ENCODE results near the gene COL13A1.

DNA sequence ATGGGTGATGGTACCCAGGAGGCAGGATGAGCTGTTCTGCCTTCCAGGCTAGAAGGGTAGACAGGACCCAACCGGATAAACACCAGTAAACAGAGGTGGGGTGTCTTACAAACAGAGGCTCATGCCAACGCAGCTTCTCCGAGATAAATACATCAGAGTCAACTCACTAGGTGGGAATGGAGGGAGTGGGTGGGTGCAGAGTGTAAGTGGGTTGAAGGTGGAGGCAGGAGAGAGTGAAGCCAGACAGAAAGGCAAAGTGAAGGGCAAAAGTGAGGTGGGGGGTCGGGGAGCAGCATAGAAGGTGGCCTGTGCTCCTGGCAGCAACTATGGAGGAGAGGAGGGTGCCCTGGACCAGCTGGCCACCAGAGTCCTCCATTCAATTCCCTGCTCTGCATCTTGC lies 40.4 kb upstream of the COL13A1 start:
- TF ChIP-seq POLR2AphosphoS5 (IDR thresholded peaks at IDR 0.05; ENCODE audit: low read depth) (no peak), ZNF114 (CRISPR knock-in tag; IDR thresholded peaks at IDR 0.05) (no peak), EZH2 (IDR thresholded peaks at IDR 0.05; ENCODE audit: low read depth, unreplicated experiment) (no peak), STAT1 (IDR thresholded peaks at IDR 0.05; ENCODE audit: unreplicated experiment) (no peak), EZH2phosphoT487 (IDR thresholded peaks at IDR 0.05; ENCODE audit: unreplicated experiment) (no peak)
- TF ChIP-seq, protein P1, sequence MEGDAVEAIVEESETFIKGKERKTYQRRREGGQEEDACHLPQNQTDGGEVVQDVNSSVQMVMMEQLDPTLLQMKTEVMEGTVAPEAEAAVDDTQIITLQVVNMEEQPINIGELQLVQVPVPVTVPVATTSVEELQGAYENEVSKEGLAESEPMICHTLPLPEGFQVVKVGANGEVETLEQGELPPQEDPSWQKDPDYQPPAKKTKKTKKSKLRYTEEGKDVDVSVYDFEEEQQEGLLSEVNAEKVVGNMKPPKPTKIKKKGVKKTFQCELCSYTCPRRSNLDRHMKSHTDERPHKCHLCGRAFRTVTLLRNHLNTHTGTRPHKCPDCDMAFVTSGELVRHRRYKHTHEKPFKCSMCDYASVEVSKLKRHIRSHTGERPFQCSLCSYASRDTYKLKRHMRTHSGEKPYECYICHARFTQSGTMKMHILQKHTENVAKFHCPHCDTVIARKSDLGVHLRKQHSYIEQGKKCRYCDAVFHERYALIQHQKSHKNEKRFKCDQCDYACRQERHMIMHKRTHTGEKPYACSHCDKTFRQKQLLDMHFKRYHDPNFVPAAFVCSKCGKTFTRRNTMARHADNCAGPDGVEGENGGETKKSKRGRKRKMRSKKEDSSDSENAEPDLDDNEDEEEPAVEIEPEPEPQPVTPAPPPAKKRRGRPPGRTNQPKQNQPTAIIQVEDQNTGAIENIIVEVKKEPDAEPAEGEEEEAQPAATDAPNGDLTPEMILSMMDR (conservative IDR thresholded peaks at IDR 0.05; ENCODE audit: low read depth in 2 of 2) = no peak
- TF ChIP-seq, protein P2, sequence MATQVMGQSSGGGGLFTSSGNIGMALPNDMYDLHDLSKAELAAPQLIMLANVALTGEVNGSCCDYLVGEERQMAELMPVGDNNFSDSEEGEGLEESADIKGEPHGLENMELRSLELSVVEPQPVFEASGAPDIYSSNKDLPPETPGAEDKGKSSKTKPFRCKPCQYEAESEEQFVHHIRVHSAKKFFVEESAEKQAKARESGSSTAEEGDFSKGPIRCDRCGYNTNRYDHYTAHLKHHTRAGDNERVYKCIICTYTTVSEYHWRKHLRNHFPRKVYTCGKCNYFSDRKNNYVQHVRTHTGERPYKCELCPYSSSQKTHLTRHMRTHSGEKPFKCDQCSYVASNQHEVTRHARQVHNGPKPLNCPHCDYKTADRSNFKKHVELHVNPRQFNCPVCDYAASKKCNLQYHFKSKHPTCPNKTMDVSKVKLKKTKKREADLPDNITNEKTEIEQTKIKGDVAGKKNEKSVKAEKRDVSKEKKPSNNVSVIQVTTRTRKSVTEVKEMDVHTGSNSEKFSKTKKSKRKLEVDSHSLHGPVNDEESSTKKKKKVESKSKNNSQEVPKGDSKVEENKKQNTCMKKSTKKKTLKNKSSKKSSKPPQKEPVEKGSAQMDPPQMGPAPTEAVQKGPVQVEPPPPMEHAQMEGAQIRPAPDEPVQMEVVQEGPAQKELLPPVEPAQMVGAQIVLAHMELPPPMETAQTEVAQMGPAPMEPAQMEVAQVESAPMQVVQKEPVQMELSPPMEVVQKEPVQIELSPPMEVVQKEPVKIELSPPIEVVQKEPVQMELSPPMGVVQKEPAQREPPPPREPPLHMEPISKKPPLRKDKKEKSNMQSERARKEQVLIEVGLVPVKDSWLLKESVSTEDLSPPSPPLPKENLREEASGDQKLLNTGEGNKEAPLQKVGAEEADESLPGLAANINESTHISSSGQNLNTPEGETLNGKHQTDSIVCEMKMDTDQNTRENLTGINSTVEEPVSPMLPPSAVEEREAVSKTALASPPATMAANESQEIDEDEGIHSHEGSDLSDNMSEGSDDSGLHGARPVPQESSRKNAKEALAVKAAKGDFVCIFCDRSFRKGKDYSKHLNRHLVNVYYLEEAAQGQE (IDR thresholded peaks at IDR 0.05; ENCODE audit: unreplicated experiment) = no peak
